Central memory CD8-positive, alpha-beta T cell (primary cell): ENCODE results near the gene TBC1D25.

Experiments
- ATAC-seq: fragments of 150-1000 bp; cut with Tn5 transposase; replicated peaks from 2 replicates; pipeline ENCODE4 v1.10.0; 2022; ENCODE audit warnings: mild to moderate bottlenecking, moderate FRiP score, moderate number of reproducible peaks; ENCODE audit not compliant: poor library complexity, severe bottlenecking; ENCODE audit errors: extremely low read depth
- DNase-seq, 2 donors: peaks; one replicate each; pipeline ENCODE4 v3.0.0; 2021; ENCODE audit warnings: low spot score in 2 of 2
- H3K27ac Mint-ChIP-seq: one replicate; pipeline ENCODE4 v1.8.0; 2022; ENCODE audit warnings: low read depth, mild to moderate bottlenecking, moderate library complexity, mixed read lengths
- H3K27me3 Mint-ChIP-seq: one replicate; pipeline ENCODE4 v1.8.0; 2022; ENCODE audit warnings: mixed read lengths
- H3K36me3 Mint-ChIP-seq: one replicate; pipeline ENCODE4 v1.8.0; 2022; ENCODE audit warnings: mild to moderate bottlenecking, moderate library complexity, mixed read lengths; ENCODE audit not compliant: insufficient read depth
- H3K4me1 Mint-ChIP-seq: one replicate; pipeline ENCODE4 v1.8.0; 2022; ENCODE audit warnings: mixed read lengths
- H3K4me3 Mint-ChIP-seq: one replicate; pipeline ENCODE4 v1.8.0; 2022; ENCODE audit warnings: mild to moderate bottlenecking, moderate library complexity, mixed read lengths
- H3K9me3 Mint-ChIP-seq: one replicate; pipeline ENCODE4 v1.8.0; 2022; ENCODE audit warnings: mixed read lengths

The TBC1D25 gene

DNA sequence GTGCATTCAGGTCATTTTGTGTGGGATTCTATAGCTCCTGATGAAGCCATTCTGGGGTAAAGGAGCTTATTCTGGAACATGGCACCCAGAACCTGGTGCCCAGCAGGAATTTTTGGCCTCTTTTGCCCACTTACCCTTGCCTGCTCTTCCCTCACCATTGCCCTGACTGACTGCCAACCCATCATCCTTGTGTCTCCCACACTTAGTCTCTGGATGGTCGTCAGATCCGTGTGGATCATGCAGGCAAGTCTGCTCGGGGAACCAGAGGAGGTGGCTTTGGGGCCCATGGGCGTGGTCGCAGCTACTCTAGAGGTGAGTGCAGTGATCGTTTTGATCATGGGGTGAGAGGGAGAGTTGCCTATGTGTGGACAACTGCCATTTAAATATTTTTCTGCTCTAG, 36.6 kb downstream of the TBC1D25 start:
- no peaks in the 10 kb centered on the region for H3K9me3 Mint-ChIP-seq
- H3K27me3 Mint-ChIP-seq = no peaks in the 10 kb centered on the region
- H3K36me3 Mint-ChIP-seq = peaks cover 50% of the 10 kb centered on the region
- ATAC-seq (no peak), DNase-seq (no peak)
- H3K4me1 Mint-ChIP-seq = peaks cover 16% of the 10 kb centered on the region
- peak overlapping the region; percentile 88 for H3K4me3 Mint-ChIP-seq
- H3K27ac Mint-ChIP-seq = peak overlapping the region; percentile 91

DNA sequence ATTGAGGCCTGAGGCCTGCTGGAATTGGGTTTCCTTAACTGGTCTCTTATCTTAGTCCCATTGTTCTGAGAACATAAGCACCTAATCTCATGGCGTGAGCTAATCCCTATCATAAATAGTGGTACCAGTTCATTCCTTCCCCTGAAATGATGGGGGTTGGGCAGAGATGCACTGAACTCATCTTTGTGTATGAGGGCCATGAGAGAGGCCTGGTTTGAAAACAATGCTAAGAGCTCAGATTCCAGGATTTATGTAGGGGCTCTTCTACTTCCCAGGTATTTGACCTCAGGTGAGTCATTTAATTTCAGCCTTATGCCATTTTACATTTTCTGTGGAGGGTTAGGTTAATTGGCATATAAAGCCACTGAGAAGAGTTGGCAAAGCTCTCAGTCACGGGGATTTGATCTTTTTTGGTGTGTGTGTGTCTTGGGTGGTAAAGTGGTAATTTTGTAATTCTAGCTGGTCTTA, 39.2 kb downstream of the TBC1D25 start:
- Mint-ChIP-seq H3K4me1 (peaks cover 16% of the 10 kb centered on the region), H3K27ac (peak overlapping the region; percentile 9), H3K4me3 (no peak overlapping the region), H3K27me3 (no peaks in the 10 kb centered on the region), H3K36me3 (peaks cover 48% of the 10 kb centered on the region), H3K9me3 (no peaks in the 10 kb centered on the region)
- DNase-seq (no peak), ATAC-seq (no peak)

DNA sequence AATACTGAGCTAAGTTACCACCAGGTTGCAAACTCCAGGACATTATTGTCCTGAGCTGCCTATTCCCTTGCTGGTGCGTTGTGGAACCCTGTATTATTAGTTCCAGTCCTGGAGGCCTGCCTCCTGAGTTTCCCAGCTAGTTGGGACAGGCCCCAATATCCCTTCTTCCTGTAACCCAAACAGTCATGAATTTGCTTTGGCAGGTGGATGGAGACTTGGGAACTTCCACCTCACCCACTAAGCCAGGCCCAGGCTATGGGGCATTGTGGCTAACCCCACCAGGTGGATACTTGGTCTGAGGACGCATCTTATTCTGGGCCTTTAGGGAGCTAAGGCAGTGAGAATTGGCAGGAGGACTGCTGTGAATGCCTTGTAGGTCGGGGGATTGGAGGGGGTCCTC, 39.7 kb downstream of the TBC1D25 start:
- ATAC-seq (no peak), DNase-seq (no peak)
- Mint-ChIP-seq H3K36me3 (peaks cover 42% of the 10 kb centered on the region), H3K27me3 (no peaks in the 10 kb centered on the region), H3K4me3 (no peak overlapping the region), H3K4me1 (peaks cover 16% of the 10 kb centered on the region), H3K27ac (peak overlapping the region; percentile 9), H3K9me3 (no peaks in the 10 kb centered on the region)

DNA sequence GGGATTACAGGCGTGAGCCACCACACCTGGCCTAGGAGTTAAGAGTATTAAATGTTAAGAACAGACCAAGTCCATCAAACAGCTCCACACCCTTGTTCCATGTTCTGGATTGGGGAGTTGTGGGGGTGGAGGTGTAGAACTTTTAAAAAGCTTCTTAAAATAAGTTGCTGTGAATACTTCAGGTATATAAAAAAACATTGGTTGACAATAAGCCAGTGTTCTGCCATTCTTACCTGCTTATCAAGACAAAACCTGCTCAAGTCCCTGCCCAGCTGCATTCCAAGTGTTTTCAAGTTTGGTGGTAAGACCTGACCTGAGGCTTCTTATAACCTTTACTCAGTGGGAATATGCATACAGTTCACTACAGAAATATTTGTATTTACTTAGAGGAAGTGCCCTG, 41.1 kb downstream of the TBC1D25 start:
- peak overlapping the region; percentile 19 for H3K27ac Mint-ChIP-seq
- no peak overlapping the region for H3K4me3 Mint-ChIP-seq
- no peak for ATAC-seq
- H3K4me1 Mint-ChIP-seq = peaks cover 6% of the 10 kb centered on the region
- no peaks in the 10 kb centered on the region for H3K27me3 Mint-ChIP-seq
- peaks cover 30% of the 10 kb centered on the region for H3K36me3 Mint-ChIP-seq
- no peaks in the 10 kb centered on the region for H3K9me3 Mint-ChIP-seq
- DNase-seq = no peak

DNA sequence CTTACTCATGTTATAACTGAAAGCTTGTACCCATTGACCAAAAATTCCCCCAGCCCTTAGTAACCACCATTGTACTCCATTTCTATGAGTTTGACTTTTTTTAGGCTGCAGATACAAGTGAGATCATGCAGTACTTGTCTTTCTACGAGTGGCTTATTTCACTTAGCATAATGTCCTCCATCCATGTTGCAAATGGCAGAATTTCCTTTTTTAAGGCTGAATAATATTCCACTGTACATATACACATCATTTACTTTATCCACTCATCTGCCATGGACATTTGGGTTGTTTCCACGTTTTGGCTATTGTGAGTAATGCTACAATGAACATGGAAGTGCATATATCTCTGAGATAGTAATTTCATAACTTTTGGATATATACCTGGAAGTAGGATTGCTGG, 45.2 kb downstream of the TBC1D25 start:
- no peaks in the 10 kb centered on the region for H3K4me1 Mint-ChIP-seq
- peaks cover 1% of the 10 kb centered on the region for H3K36me3 Mint-ChIP-seq
- no peaks in the 10 kb centered on the region for H3K9me3 Mint-ChIP-seq
- H3K4me3 Mint-ChIP-seq = no peak overlapping the region
- H3K27ac Mint-ChIP-seq = no peak overlapping the region
- DNase-seq = no peak
- H3K27me3 Mint-ChIP-seq = no peaks in the 10 kb centered on the region
- no peak for ATAC-seq

DNA sequence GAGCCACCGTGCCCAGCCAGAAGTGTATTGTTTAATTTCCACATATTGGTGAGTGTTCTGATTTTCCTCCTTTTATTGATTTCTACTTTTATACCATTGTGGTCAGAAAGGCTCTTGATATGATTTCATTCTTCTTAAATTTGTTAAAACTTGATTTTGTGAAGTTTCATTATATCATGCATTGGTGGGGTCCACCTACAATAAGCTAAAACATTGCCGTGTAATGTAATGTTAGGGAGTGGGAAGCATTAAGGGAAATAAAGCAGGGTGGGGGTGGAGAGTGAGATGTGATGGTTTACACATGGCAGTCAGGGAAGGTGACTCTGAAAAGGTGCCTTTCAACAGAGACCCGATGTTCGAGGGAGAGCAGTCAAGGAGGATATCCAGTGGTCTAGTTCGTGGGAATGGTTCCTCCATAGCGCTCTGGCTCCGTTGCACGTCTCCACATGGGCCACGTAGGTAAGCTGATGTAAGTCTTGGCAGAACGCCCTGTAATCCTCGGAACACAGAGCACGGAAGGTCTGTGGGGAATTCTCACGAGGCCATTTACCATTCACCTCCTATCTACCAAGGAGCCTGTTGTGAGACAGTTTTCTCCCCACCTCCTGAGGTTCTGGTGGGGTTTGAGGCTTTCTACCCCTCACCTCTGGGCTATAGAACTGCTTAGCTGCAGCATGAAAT, 50.1 kb downstream of the TBC1D25 start:
- Mint-ChIP-seq H3K4me1 (no peaks in the 10 kb centered on the region), H3K27ac (no peak overlapping the region), H3K27me3 (no peaks in the 10 kb centered on the region), H3K4me3 (no peak overlapping the region), H3K36me3 (no peaks in the 10 kb centered on the region), H3K9me3 (no peaks in the 10 kb centered on the region)
- DNase-seq = no peak
- no peak for ATAC-seq

DNA sequence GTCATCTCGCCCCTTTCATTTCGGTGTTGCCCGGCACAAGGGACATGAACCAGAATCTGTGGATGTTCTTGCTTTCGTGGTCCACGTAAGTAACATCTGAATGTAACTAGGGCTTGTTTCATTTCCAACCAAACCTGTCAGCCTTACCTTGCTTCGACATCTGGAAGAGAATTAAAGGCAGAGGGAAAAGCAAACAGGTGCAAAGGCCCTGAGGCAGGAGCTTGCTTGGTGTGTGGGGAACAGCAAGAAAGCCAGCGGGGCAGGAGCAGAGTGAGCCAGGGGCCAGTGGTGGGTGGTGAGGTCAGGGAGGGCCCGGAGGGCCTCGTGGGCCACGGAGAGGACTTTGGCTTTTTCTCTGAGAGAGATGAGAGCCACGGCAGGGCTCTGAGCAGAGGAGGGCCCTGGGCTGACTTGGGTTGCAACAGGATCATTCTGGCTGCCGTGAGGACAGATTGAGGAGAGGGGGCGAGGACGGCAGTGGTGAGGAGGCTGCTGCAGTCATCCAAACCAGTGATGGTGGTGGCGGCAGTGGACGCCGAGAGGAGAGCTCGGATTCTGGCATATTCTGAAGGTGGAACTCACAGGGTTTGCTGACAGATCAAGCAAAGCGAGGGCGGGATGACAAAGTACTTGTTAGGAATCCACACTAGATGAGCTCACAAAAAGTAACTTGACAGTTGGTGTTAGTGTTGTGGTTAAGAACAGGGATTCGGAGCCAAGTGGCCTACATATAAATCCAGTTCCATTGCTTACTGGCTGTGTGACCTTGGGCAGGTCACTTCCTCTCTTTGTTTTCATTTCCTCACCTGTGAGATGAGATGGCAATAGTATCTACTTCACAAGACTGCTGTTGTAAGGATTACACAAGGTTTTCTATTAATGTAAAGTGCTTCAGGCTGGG, 50.9 kb downstream of the TBC1D25 start:
- H3K27ac Mint-ChIP-seq = no peak overlapping the region
- no peaks in the 10 kb centered on the region for H3K9me3 Mint-ChIP-seq
- H3K27me3 Mint-ChIP-seq = no peaks in the 10 kb centered on the region
- no peaks in the 10 kb centered on the region for H3K36me3 Mint-ChIP-seq
- H3K4me3 Mint-ChIP-seq = no peak overlapping the region
- DNase-seq (no peak), ATAC-seq (no peak)
- no peaks in the 10 kb centered on the region for H3K4me1 Mint-ChIP-seq

DNA sequence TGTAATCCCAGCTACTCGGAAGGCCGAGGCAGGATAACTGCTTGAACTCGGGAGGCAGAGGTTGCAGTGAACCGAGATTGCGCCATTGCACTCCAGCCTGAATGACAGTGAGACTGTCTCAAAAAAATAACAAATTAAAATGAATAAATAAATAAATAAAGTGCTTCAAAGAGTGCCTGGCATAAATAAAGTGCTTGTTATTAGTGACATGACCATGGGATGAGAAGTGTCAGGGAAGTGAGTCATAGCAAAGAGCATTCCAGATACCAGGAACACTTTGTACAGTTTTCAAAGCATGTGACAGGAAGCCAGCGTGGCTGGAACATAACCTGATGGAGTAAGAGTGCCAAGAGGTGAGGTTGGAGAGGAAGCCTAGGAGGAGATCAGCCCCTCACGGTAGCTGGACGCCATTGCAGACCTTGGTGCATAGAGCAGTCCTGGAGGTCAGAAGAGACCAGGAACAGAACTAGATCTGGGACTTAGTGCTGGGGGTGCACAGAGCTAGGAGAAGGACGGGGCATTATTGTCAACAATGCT, 51.8 kb downstream of the TBC1D25 start:
- no peak for DNase-seq

DNA sequence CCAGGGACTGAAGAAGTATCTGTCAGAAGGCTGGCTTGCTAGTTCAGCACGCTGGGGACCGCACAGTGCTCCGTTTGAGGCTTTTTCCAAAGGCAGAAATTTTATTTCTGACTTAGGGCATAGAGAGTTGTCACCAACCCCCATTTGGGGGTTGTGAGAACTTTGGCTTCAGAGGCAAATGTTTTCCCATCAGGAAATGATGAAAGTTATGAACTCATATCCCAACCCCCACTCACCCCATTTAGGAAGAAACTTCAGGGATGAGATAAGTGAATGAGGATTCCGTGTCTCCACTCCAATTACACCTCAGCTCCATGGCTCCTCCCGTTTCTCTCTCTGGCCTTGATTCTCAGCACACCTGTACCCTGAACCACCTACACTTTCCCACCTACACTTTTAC, 53.5 kb downstream of the TBC1D25 start:
- peaks cover 9% of the 10 kb centered on the region for H3K36me3 Mint-ChIP-seq
- H3K27me3 Mint-ChIP-seq = no peaks in the 10 kb centered on the region
- peaks cover 8% of the 10 kb centered on the region for H3K4me1 Mint-ChIP-seq

More for the DNA sequence above, 51.8 kb downstream of the TBC1D25 start:
- no peak overlapping the region for H3K4me3 Mint-ChIP-seq
- no peaks in the 10 kb centered on the region for H3K9me3 Mint-ChIP-seq
- H3K27ac Mint-ChIP-seq = no peak overlapping the region
- H3K27me3 Mint-ChIP-seq = no peaks in the 10 kb centered on the region
- H3K36me3 Mint-ChIP-seq = no peaks in the 10 kb centered on the region
- no peaks in the 10 kb centered on the region for H3K4me1 Mint-ChIP-seq
- ATAC-seq = no peak

DNA sequence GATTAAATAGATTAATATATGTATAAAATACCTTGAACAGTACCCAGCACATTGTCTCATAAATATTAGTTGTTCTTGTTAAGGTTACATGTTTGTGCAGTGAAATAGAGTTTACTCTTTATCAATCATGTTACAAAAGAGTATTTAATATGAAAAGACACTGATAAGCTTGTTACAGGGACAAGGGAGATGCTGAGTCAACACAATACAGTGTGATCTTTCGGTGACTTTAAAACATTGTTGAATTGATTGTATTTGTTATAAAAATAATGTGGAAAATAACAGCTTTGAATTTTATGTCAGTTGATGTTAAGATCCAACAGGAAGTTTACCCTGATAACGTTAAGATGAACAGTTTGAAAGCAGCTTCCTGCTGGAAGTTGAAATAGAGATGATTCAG, 56.4 kb downstream of the TBC1D25 start:
- H3K36me3 Mint-ChIP-seq = peaks cover 17% of the 10 kb centered on the region
- peaks cover 17% of the 10 kb centered on the region for H3K4me1 Mint-ChIP-seq
- no peak overlapping the region for H3K27ac Mint-ChIP-seq
- ATAC-seq (no peak), DNase-seq (no peak)
- no peaks in the 10 kb centered on the region for H3K27me3 Mint-ChIP-seq
- H3K4me3 Mint-ChIP-seq = no peak overlapping the region
- no peaks in the 10 kb centered on the region for H3K9me3 Mint-ChIP-seq

More for the DNA sequence above, 53.5 kb downstream of the TBC1D25 start:
- DNase-seq = no peak
- no peak overlapping the region for H3K4me3 Mint-ChIP-seq
- H3K9me3 Mint-ChIP-seq = no peaks in the 10 kb centered on the region
- no peak for ATAC-seq
- H3K27ac Mint-ChIP-seq = no peak overlapping the region

DNA sequence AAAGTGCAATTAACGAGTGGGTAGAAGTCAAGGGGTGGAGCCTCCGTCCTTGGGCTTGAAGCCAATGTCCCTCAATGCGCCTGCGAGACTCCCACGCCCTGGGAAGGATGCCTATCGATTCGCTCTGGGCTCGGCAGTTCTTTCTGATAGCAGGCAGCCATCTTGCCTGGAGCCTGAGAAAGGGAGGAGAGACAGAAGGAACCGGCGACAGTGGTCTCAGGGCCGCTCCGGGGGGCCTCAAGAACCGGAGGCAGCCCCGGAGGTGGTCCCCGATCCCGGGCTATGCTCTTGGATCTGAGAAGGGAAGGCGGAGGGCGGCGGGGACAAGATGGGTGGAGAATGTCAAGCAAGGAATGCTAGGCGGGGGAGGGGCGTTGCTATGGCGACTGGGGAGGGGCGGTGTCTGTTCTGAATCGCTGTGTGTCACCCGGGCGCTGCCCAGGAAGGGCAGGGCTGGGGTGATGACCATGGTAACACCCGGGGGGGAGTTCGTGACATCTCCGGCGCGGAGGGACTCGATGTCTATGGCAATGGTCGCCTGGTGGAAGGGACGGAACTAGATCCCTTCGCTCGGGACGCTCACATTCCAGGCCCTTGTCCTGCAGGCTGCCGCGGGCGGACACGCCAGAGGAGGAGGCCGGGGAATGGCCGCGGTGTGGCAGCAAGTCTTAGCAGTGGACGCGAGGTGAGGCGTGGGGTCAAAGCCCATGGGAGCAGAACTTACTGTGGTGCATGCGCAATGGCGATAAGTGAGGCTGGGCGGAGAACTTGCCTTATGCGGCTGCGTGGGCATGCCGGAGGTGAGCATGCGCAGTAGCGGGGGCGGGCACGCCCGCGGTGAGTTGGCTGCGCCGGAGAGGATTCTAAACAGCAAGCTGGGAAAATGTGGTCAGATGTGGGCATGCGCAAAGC, 58.1 kb downstream of the TBC1D25 start, which contains the start of gene WDR13:
Gene WDR13, plus strand, starts transcription at position 140 of the 912 bp plus-strand sequence. Its CDS starts 505 bp downstream, at position 645.
- Mint-ChIP-seq H3K9me3 (no peaks in the 10 kb centered on the region), H3K4me3 (peak within 1 kb of the TSS; percentile 96), H3K27me3 (no peaks in the 10 kb centered on the region), H3K36me3 (peaks cover 20% of the 10 kb centered on the region), H3K27ac (peak within 1 kb of the TSS; percentile 99), H3K4me1 (peaks cover 17% of the 10 kb centered on the region)
- peak; percentile 75 to 81 for DNase-seq
- peak; percentile 87 for ATAC-seq

DNA sequence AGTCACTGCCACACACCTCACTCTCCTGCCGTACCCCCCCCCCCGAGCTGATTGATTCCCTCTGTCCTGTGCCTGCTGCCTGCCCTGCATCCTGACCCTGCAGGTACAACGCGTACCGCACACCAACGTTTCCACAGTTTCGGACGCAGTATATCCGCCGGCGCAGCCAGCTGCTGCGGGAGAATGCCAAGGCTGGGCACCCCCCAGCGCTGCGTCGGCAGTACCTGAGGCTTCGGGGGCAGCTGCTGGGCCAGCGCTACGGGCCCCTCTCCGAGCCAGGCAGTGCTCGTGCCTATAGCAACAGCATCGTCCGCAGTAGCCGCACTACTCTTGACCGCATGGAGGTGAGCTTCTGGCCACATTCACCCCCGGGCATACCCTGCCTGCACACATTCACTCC, 59.1 kb downstream of the TBC1D25 start:
- Mint-ChIP-seq H3K27ac (peak overlapping the region; percentile 99), H3K4me1 (peaks cover 17% of the 10 kb centered on the region), H3K36me3 (peaks cover 22% of the 10 kb centered on the region), H3K9me3 (no peaks in the 10 kb centered on the region), H3K4me3 (peak overlapping the region; percentile 96), H3K27me3 (no peaks in the 10 kb centered on the region)
- DNase-seq = no peak
- ATAC-seq = no peak
